ENCODE measurements around the gene ZNHIT1. TPM values are rescaled to one million over a fixed set of nuclear protein-coding genes. Genes with fewer than 3 reads are reported as not detected.
A peak's percentile ranks its signal among the peaks of the same experiment; 100 is the strongest.
"Not testable (repeated sequence)": the region's sequence is repeated elsewhere in the genome, so short reads cannot be mapped to it uniquely, and the experiment has no call there.

The ZNHIT1 gene
- total RNA-seq, 1 donor from 2014 or later = 53.3 TPM

- no peak for TF ChIP-seq CTCF (conservative IDR thresholded peaks at IDR 0.05)
- H3K36me3 Mint-ChIP-seq (ENCODE audit: low read depth) = no peaks in the 10 kb centered on the region
- peaks cover 49% of the 10 kb centered on the region for H3K27me3 Mint-ChIP-seq (ENCODE audit: low read depth)
- H3K27ac Mint-ChIP-seq (ENCODE audit: unreplicated experiment) = no peak overlapping the region
- H3K9me3 Mint-ChIP-seq = no peaks in the 10 kb centered on the region
- DNase-seq (ENCODE audit: low read depth, low spot score) = no peak
- peaks cover 8% of the 10 kb centered on the region for H3K4me1 Mint-ChIP-seq
- H3K4me3 Mint-ChIP-seq = no peak overlapping the region
Measured at GRCh38 chr7:101201695-101202602, 16.0 kb upstream of the ZNHIT1 start.

- peaks cover 49% of the 10 kb centered on the region for H3K27me3 Mint-ChIP-seq (ENCODE audit: low read depth)
- peaks cover 8% of the 10 kb centered on the region for H3K4me1 Mint-ChIP-seq
- DNase-seq (ENCODE audit: low read depth, low spot score) = no peak
- H3K36me3 Mint-ChIP-seq (ENCODE audit: low read depth) = no peaks in the 10 kb centered on the region
- H3K4me3 Mint-ChIP-seq = no peak overlapping the region
- H3K9me3 Mint-ChIP-seq = no peaks in the 10 kb centered on the region
- TF ChIP-seq CTCF (conservative IDR thresholded peaks at IDR 0.05) = no peak
- H3K27ac Mint-ChIP-seq (ENCODE audit: unreplicated experiment) = no peak overlapping the region
Measured at GRCh38 chr7:101202603-101202918, 15.4 kb upstream of the ZNHIT1 start.

GRCh38 chr7:101203740-101204738 is 13.9 kb upstream of the ZNHIT1 start:
- H3K27me3 Mint-ChIP-seq (ENCODE audit: low read depth) = peaks cover 49% of the 10 kb centered on the region
- H3K4me3 Mint-ChIP-seq; H3K4me1 Mint-ChIP-seq; H3K27ac Mint-ChIP-seq (ENCODE audit: unreplicated experiment); H3K36me3 Mint-ChIP-seq (ENCODE audit: low read depth); H3K9me3 Mint-ChIP-seq; DNase-seq (ENCODE audit: low read depth, low spot score): not testable (repeated sequence)

GRCh38 chr7:101205901-101206664 is 11.9 kb upstream of the ZNHIT1 start:
- Mint-ChIP-seq H3K36me3 (ENCODE audit: low read depth) (no peaks in the 10 kb centered on the region), H3K4me3 (no peak overlapping the region), H3K27me3 (ENCODE audit: low read depth) (peaks cover 35% of the 10 kb centered on the region), H3K4me1 (no peaks in the 10 kb centered on the region), H3K9me3 (no peaks in the 10 kb centered on the region), H3K27ac (ENCODE audit: unreplicated experiment) (peak overlapping the region; percentile 35)
- no peak for DNase-seq (ENCODE audit: low read depth, low spot score)
- TF ChIP-seq CTCF (conservative IDR thresholded peaks at IDR 0.05) = no peak

GRCh38 chr7:101206665-101207042 is 11.3 kb upstream of the ZNHIT1 start:
- H3K4me3 Mint-ChIP-seq = no peak overlapping the region
- no peak for DNase-seq (ENCODE audit: low read depth, low spot score)
- no peaks in the 10 kb centered on the region for H3K4me1 Mint-ChIP-seq
- TF ChIP-seq CTCF (conservative IDR thresholded peaks at IDR 0.05) = no peak
- H3K36me3 Mint-ChIP-seq (ENCODE audit: low read depth) = no peaks in the 10 kb centered on the region
- H3K27me3 Mint-ChIP-seq (ENCODE audit: low read depth) = peaks cover 29% of the 10 kb centered on the region
- no peaks in the 10 kb centered on the region for H3K9me3 Mint-ChIP-seq
- peak overlapping the region; percentile 67 for H3K27ac Mint-ChIP-seq (ENCODE audit: unreplicated experiment)
